ENCODE data around the gene XYLT2. TPM values are rescaled to one million over a fixed set of nuclear protein-coding genes. Genes with fewer than 3 reads are reported as not detected.

Gene XYLT2
- total and polyA plus RNA-seq, 10 of the 15 experiments (the other 5 are each of a cell fraction or from before 2014, with no cell fraction given), result 0.82 to 20.6 (median 13.0) TPM

DNA sequence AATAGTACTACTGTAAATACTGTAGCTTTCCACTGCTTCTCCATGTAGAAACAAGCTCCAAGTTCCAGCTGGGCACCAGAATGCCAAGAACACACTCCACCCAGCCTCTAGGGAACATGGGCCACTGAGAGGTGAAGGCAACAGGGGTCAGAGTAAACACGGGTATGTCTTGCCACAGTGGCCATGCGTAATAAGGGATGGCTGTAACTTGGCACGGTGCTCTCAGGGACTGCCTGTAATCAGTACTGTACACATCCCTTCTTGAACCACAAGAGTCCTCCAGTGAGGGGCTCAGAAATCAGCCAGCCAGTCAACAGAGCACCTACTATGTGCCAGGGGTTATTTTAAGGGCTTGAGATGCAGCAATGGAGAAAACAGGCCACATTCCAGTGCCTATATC, 40.6 kb downstream of the XYLT2 start:
- H3K4me1 ChIP-seq (ENCODE audit: control insufficient read depth, insufficient read depth, low read length), result peaks cover 3% of the 10 kb centered on the region; the same call in 1 of the 2 replicates
- CTCF ChIA-PET, result interaction anchor here (1.6 kb wide), 1 partner anchor 11 kb away, joined by 6 read pairs; the partner anchor contains the start of gene LRRC59
- FAIRE-seq, result no peak
- no TSS peak for BruUV-seq (replicated peaks)
- H3K9ac ChIP-seq (ENCODE audit: control insufficient read depth, insufficient read depth, low read length), result no peak overlapping the region
- no peak overlapping the region for H3K4me2 ChIP-seq (ENCODE audit: control insufficient read depth, insufficient read depth)
- in situ Hi-C loops (cut with MboI), result no loop called here
- H3K9me3 ChIP-seq (replicated peaks; ENCODE audit: control insufficient read depth, insufficient read depth, low read length), result no peaks in the 10 kb centered on the region
- no peak overlapping the region for H2AFZ ChIP-seq (ENCODE audit: control insufficient read depth, low read depth, low read length)
- 67% methylated on average over 3 of the region's 3 CpGs for WGBS (ENCODE audit: insufficient coverage, insufficient replicate concordance, low lambda C conversion rate, missing lambda C conversion rate)
- no peak overlapping the region for H3K4me3 ChIP-seq
- intact Hi-C loops (cut with micrococcal nuclease; ENCODE audit: unreplicated experiment), result no loop called here
- no peaks in the 10 kb centered on the region; the same call in 1 of the 2 replicates for H3K79me2 ChIP-seq (ENCODE audit: control insufficient read depth, insufficient read depth, low read length)
- peaks cover 38 to 49% of the 10 kb centered on the region in 2 experiments for H3K36me3 ChIP-seq (ENCODE audit: control insufficient read depth in 2 of 2, insufficient read depth in 2 of 2, low read length in 1 of 2)
- no peak for ATAC-seq
- DNase-seq (ENCODE audit: low read depth, low spot score), result no peak
- TF ChIP-seq JUND (IDR thresholded peaks at IDR 0.05; ENCODE audit: low read depth, low read length) (no peak), SREBF1 (IDR thresholded peaks at IDR 0.05; ENCODE audit: low read length) (no peak), KDM1A (IDR thresholded peaks at IDR 0.05; ENCODE audit: borderline replicate concordance) (no peak)
- TF ChIP-seq, protein P1, sequence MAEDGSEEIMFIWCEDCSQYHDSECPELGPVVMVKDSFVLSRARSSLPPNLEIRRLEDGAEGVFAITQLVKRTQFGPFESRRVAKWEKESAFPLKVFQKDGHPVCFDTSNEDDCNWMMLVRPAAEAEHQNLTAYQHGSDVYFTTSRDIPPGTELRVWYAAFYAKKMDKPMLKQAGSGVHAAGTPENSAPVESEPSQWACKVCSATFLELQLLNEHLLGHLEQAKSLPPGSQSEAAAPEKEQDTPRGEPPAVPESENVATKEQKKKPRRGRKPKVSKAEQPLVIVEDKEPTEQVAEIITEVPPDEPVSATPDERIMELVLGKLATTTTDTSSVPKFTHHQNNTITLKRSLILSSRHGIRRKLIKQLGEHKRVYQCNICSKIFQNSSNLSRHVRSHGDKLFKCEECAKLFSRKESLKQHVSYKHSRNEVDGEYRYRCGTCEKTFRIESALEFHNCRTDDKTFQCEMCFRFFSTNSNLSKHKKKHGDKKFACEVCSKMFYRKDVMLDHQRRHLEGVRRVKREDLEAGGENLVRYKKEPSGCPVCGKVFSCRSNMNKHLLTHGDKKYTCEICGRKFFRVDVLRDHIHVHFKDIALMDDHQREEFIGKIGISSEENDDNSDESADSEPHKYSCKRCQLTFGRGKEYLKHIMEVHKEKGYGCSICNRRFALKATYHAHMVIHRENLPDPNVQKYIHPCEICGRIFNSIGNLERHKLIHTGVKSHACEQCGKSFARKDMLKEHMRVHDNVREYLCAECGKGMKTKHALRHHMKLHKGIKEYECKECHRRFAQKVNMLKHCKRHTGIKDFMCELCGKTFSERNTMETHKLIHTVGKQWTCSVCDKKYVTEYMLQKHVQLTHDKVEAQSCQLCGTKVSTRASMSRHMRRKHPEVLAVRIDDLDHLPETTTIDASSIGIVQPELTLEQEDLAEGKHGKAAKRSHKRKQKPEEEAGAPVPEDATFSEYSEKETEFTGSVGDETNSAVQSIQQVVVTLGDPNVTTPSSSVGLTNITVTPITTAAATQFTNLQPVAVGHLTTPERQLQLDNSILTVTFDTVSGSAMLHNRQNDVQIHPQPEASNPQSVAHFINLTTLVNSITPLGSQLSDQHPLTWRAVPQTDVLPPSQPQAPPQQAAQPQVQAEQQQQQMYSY (CRISPR knock-in tag; IDR thresholded peaks at IDR 0.05), result no peak
- RAD21 ChIA-PET (ENCODE audit: unreplicated experiment), result no interaction called here
- H3K27me3 ChIP-seq (replicated peaks in 1 of 2; ENCODE audit: control insufficient read depth in 2 of 2, insufficient read depth in 2 of 2, low read length in 1 of 2), result no peaks in the 10 kb centered on the region
- H3K27ac ChIP-seq (ENCODE audit: control insufficient read depth, insufficient read depth), result no peak overlapping the region
- POLR2A ChIA-PET, result no interaction called here
- H4K20me1 ChIP-seq (ENCODE audit: control insufficient read depth, insufficient read depth), result no peaks in the 10 kb centered on the region
- SMC1A ChIA-PET (ENCODE audit: uncharacterized antibody, unreplicated experiment), result no interaction called here

All from GM12878 (cell line).